CD4-positive, alpha-beta memory T cell (primary cell): Measurements from ENCODE around the gene DUOXA2. TPM values are rescaled to one million over a fixed set of nuclear protein-coding genes. Genes with fewer than 3 reads are reported as not detected.
"Not testable (repeated sequence)": the region's sequence is repeated elsewhere in the genome, so short reads cannot be mapped to it uniquely, and the experiment has no call there.

Experiments
- CTCF ChIA-PET: fragments of 350-600 bp; sonication (Branson Sonifier 250); formaldehyde crosslinking; loops from one replicate; lab custom pipeline; 2021; ENCODE audit warnings: inconsistent platforms; ENCODE audit not compliant: partially characterized antibody; lab: Charles Lee
- POLR2A ChIA-PET: fragments of 350-600 bp; sonication (Branson Sonifier 250); formaldehyde crosslinking; loops from one replicate; lab custom pipeline; 2021; ENCODE audit not compliant: partially characterized antibody; lab: Charles Lee
- DNase-seq, 5 donors: peaks; one replicate each; pipeline versions ENCODE4 v3.0.0 to v3.0.0-alpha.2; 2020 to 2022; ENCODE audit warnings: mixed read lengths in 1 of 5
- H3K27ac ChIP-seq: one replicate; pipeline ENCODE4 v1.7.0; 2013; ENCODE audit warnings: low read depth, low read length
- H3K27me3 ChIP-seq: 2 replicates; pipeline ENCODE4 v1.7.0; 2013; ENCODE audit warnings: mild to moderate bottlenecking, low read length, moderate library complexity; ENCODE audit not compliant: insufficient read depth
- H3K36me3 ChIP-seq: 2 replicates; pipeline ENCODE4 v1.7.0; 2013; ENCODE audit warnings: mild to moderate bottlenecking, low read length, moderate library complexity; ENCODE audit not compliant: insufficient read depth
- H3K4me1 ChIP-seq: 2 replicates; pipeline ENCODE4 v1.7.0; 2013; ENCODE audit warnings: mild to moderate bottlenecking, low read length, moderate library complexity; ENCODE audit not compliant: insufficient read depth
- H3K4me3 ChIP-seq, 2 donors: one replicate each; pipeline ENCODE4 v1.7.0; 2013; ENCODE audit warnings: low read length in 2 of 2, mild to moderate bottlenecking in 1 of 2
- H3K9me3 ChIP-seq, 2 donors: one replicate each; pipeline ENCODE4 v1.7.0; 2013; ENCODE audit warnings: low read length in 2 of 2, control low read depth in 1 of 2; ENCODE audit not compliant: control insufficient read depth in 1 of 2
- H3K27ac Mint-ChIP-seq, 7 donors: one replicate each; pipeline ENCODE4 v1.8.0; 2020 to 2021; ENCODE audit warnings: mixed read lengths in 7 of 7, mild to moderate bottlenecking in 6 of 7, inconsistent platforms in 3 of 7, moderate library complexity in 3 of 7
- H3K27me3 Mint-ChIP-seq, 2 donors: one replicate each; pipeline ENCODE4 v1.8.0; 2020 to 2021; ENCODE audit warnings: mixed read lengths in 2 of 2
- H3K36me3 Mint-ChIP-seq, 2 donors: one replicate each; pipeline ENCODE4 v1.8.0; 2020 to 2021; ENCODE audit warnings: mixed read lengths in 2 of 2, inconsistent platforms in 1 of 2, mild to moderate bottlenecking in 1 of 2
- H3K4me1 Mint-ChIP-seq, 4 donors: one replicate each; pipeline ENCODE4 v1.8.0; 2020 to 2021; ENCODE audit warnings: mixed read lengths in 4 of 4, mild to moderate bottlenecking in 1 of 4
- H3K4me3 Mint-ChIP-seq, 8 donors: one replicate each; pipeline ENCODE4 v1.8.0; 2020 to 2021; ENCODE audit warnings: mixed read lengths in 8 of 8, mild to moderate bottlenecking in 7 of 8, moderate library complexity in 6 of 8, inconsistent platforms in 3 of 8
- H3K9me3 Mint-ChIP-seq, 8 donors: one replicate each; pipeline ENCODE4 v1.8.0; 2020 to 2021; ENCODE audit warnings: mixed read lengths in 8 of 8, mild to moderate bottlenecking in 5 of 8, inconsistent platforms in 3 of 8, moderate library complexity in 1 of 8
- intact Hi-C: fragments of 100-400 bp; cut with micrococcal nuclease; formaldehyde crosslinking; loops from one replicate; pipeline ENCODE4 v1.15.1; 2023
- polyA plus RNA-seq, 2 donors: library from polyadenylated mRNA; unstranded; fragments of 300-500 nt; fragmentation: Illumina TruSeq; gene quantifications; one replicate each; pipeline ENCODE4 v1.2.3, GENCODE V29; 2021
- total RNA-seq, 2 experiments: library from RNA; stranded (reverse); gene quantifications; one replicate each; pipeline ENCODE4 v1.2.3, GENCODE V29; 2021

DUOXA2 gene
- total RNA-seq (not detected), polyA plus RNA-seq (not detected)

DNA sequence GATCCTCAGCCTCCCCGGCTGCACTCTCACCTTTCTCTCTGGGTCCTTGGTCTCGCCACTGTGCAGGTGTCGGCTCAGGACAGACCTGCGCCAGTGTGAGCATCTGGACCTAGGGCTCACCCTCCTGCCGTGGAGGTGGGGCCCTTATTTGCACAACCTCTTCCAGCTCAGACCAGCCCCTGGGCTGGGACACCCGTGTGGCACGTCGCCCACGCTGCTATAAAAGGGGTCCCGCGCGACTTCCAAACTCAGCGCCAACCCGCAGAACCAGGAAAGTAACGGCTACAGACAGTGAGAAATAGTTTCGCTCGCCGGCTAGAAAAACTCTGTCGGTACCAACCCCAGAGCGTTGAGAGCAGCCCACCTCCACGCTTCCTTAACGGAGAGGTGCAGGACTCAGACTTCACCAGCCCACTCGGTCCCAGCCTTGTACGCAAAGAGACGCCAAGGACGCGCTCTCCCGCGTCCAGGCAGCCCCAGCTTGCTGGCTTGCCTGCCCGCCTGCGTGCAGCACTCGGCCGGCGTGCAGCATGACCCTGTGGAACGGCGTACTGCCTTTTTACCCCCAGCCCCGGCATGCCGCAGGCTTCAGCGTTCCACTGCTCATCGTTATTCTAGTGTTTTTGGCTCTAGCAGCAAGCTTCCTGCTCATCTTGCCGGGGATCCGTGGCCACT lies at the start of gene DUOXA2, which contains the start of gene DUOX2:
DUOXA2 (plus strand) TSS at position 251 of the 675 bp plus-strand sequence; CDS start at position 531, 280 bp downstream.
DUOX2 (minus strand) TSS at position 97 of the 675 bp plus-strand sequence. CDS start 761 bp downstream, outside the sequence.
- POLR2A ChIA-PET, result no interaction called here

DNA sequence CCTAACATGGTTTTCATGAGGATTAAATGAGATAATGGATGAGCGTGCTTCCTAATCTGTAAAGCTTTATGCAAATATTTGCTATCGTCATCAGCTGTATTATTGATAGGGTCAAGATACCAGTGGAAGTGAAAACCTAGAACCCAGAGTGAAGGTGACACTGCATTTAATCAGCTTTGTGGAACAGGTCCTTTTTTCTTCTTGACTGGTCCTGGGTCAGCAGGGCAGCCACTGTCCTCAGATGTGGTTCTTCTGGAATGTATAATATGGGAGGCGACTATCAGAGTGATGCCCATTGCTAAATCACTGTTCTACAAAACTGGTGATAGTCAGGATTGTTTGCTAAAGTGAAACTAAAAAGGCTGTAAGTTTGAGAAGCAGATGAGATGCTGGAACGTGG lies 49.7 kb upstream of the DUOXA2 start:
- ChIA-PET CTCF (no interaction called here), POLR2A (no interaction called here)
- Histone ChIP-seq H3K4me1 (no peaks in the 10 kb centered on the region), H3K27ac (no peak overlapping the region), H3K9me3 (no peaks in the 10 kb centered on the region), H3K27me3 (no peaks in the 10 kb centered on the region), H3K4me3 (no peak overlapping the region), H3K36me3 (no peaks in the 10 kb centered on the region)
- Mint-ChIP-seq H3K27ac (peak overlapping the region in 1 of 7 donors; percentile 69), H3K36me3 (peaks cover 11 to 25% of the 10 kb centered on the region in 2 donors), H3K9me3 (no peaks in the 10 kb centered on the region), H3K4me3 (no peak overlapping the region), H3K27me3 (no peaks in the 10 kb centered on the region), H3K4me1 (peaks cover 0 to 8% (median 5%) of the 10 kb centered on the region in 4 donors)
- DNase-seq, result no peak
- intact Hi-C loops, result no loop called here

More for the DNA sequence above, at the start of gene DUOXA2, which contains the start of gene DUOX2:
- Mint-ChIP-seq H3K9me3 (peaks cover 0 to 6% (median 0%) of the 10 kb centered on the region in 8 donors), H3K27me3 (peaks cover 65 to 75% of the 10 kb centered on the region in 2 donors), H3K4me3 (peak within 1 kb of the TSS; percentile 43 to 81 (median 60)), H3K27ac (peak within 1 kb of the TSS in 1 of 7 donors; percentile 23), H3K36me3 (no peaks in the 10 kb centered on the region), H3K4me1 (peaks cover 26 to 62% (median 48%) of the 10 kb centered on the region in 4 donors)
- H3K27ac ChIP-seq, result no peak within 1 kb of the TSS
- H3K4me1 ChIP-seq, result peaks cover 47% of the 10 kb centered on the region
- H3K27me3 ChIP-seq, result peaks cover 63% of the 10 kb centered on the region
- CTCF ChIA-PET, result interaction anchor here (1.2 to 2.5 kb wide), 2 partner anchors 11 to 16 kb away, joined by 3 to 9 read pairs; partner anchors contain the start of gene DUOX1
- no peak within 1 kb of the TSS for H3K4me3 ChIP-seq
- intact Hi-C loops, result no loop called here
- no peaks in the 10 kb centered on the region for H3K9me3 ChIP-seq
- H3K36me3 ChIP-seq, result no peaks in the 10 kb centered on the region
- DNase-seq, result no peak

DNA sequence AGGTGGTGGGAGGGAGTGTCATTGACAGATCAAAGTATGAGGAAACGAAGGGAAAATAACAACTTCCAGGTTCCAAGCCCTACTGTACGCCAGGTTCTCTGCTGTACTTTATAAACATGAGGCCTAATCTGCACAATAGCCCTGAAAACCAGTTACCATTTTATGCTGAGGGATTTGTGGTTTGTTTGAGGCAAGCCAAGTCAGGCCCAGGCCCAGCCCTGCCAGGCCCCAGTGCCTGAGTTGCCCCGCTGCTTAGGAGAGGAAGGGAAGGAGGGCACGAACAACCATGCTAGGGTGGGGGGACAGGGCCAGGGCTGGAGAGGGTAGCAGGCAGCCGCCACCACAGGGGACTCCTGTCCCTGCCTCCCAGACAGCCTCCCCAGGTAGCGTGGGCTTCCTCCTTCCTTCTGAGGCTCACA lies 44.2 kb upstream of the DUOXA2 start:
- H3K4me3 ChIP-seq, H3K4me3 Mint-ChIP-seq, H3K9me3 ChIP-seq, H3K27ac ChIP-seq, intact Hi-C loops, H3K4me1 ChIP-seq, CTCF ChIA-PET, DNase-seq, H3K36me3 ChIP-seq, POLR2A ChIA-PET, H3K9me3 Mint-ChIP-seq, H3K27ac Mint-ChIP-seq, H3K27me3 Mint-ChIP-seq, H3K27me3 ChIP-seq, H3K4me1 Mint-ChIP-seq: not testable (repeated sequence)
- H3K36me3 Mint-ChIP-seq, result peaks cover 11 to 15% of the 10 kb centered on the region in 2 donors

GRCh38 chr15:45073602-45074001 lies 40.5 kb upstream of the DUOXA2 start:
- H3K36me3 Mint-ChIP-seq, H3K9me3 Mint-ChIP-seq, intact Hi-C loops, H3K27ac Mint-ChIP-seq, CTCF ChIA-PET, H3K9me3 ChIP-seq, DNase-seq, H3K27me3 Mint-ChIP-seq, H3K4me3 Mint-ChIP-seq, H3K27ac ChIP-seq, H3K36me3 ChIP-seq, H3K4me1 Mint-ChIP-seq, H3K27me3 ChIP-seq, POLR2A ChIA-PET, H3K4me1 ChIP-seq, H3K4me3 ChIP-seq: not testable (repeated sequence)

DNA sequence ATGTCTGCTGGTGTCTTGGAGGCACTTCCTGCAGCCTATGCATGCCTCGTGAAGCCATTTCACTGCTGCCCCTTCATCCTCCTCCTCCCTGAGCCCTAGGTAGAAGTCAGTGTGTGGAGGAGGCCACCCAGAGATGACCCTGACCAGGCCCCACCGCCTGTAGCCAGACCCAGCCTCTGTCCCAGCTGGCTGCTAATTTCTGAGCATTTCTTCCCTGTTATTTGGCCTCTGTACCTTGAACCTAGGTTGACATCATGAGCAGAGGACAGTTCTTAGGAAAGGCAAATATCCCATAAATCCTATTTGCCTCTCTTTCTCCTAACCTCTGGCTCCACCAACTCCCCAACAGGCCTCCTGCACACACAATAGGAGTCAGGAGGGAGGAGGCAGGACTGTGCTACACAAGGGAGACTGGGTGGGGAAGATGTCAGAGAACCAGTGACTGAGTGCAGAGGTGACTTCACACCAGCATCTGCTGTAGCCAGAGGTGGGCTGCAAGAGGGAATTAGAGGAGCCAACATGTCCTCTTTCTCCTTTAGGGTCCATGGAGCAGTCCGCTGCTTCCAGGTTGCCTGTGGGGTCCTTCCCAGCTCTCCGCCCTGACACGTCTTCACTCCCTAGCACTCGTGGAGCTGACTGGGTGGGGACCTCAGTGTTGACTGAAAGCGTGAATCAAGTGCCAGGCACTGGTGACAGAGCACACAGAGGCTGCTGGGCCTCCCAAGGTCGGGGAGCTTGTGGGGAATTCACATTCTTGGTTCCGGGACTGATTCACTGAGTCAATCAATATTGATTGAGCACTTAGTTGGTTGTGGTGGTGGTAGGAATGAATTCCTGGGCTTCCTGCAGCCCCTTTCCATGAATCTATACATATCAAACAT lies 38.4 kb upstream of the DUOXA2 start:
- H3K27ac Mint-ChIP-seq, H3K27me3 Mint-ChIP-seq, H3K36me3 ChIP-seq, H3K9me3 Mint-ChIP-seq, H3K4me3 ChIP-seq, H3K4me1 Mint-ChIP-seq, H3K9me3 ChIP-seq, H3K36me3 Mint-ChIP-seq, DNase-seq, H3K27ac ChIP-seq, POLR2A ChIA-PET, H3K4me1 ChIP-seq, intact Hi-C loops, H3K4me3 Mint-ChIP-seq, CTCF ChIA-PET, H3K27me3 ChIP-seq: not testable (repeated sequence)

GRCh38 chr15:45077391-45077790 lies 36.7 kb upstream of the DUOXA2 start:
- intact Hi-C loops, H3K27ac Mint-ChIP-seq, H3K27me3 Mint-ChIP-seq, DNase-seq, H3K9me3 ChIP-seq, H3K36me3 Mint-ChIP-seq, H3K4me3 Mint-ChIP-seq, H3K9me3 Mint-ChIP-seq, H3K4me3 ChIP-seq, POLR2A ChIA-PET, H3K27me3 ChIP-seq, H3K27ac ChIP-seq, H3K4me1 ChIP-seq, CTCF ChIA-PET, H3K4me1 Mint-ChIP-seq, H3K36me3 ChIP-seq: not testable (repeated sequence)

DNA sequence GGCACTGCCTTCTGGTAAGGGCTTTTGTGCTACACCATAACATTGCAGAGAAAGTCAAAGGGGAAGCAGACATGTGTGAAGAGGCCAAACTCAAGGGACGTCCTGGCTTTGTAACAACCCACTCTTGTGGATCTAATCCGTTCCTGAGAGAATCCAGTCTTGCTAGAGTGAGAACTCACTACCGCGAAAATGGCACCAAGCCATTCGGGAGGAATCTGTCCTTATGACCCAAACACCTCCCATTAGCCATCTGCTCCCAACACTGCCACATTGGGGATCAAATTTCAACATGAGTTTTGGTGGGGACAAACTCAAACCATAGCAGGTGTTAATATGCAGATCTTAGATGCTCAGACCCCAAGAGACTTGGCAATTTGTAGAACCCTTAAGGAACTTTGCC lies 34.9 kb upstream of the DUOXA2 start:
- intact Hi-C loops, H3K27ac ChIP-seq: not testable (repeated sequence)

More for the DNA sequence above, 34.9 kb upstream of the DUOXA2 start:
- H3K4me3 ChIP-seq, CTCF ChIA-PET, H3K4me1 ChIP-seq, H3K9me3 ChIP-seq, H3K27me3 ChIP-seq, H3K9me3 Mint-ChIP-seq, H3K36me3 Mint-ChIP-seq, H3K4me1 Mint-ChIP-seq, H3K36me3 ChIP-seq, H3K27me3 Mint-ChIP-seq, H3K27ac Mint-ChIP-seq, H3K4me3 Mint-ChIP-seq, DNase-seq, POLR2A ChIA-PET: not testable (repeated sequence)
